Measurements from ENCODE around the gene CHAMP1.

DNA sequence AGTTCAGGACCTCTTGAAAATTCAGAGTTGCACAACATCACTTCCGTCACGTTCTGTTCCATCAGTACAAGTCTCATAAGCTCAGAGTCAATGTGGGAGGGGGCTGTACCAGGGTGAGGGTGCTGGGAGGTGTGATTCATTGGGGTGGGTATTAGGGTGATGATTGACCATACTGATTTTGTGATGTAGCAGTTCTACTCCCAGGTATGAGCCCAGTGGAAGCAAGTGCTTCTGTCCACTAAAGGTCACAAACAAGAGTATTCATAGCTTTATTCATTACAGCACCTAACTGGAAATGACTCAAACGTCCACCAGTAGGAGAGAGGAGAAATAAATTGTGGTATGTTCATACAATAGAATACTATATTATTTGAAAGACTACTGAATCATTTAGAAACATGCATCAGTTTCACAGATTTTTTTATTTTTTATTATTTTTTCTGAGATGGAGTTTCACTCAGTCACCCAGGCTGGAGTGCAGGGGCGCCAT, 45.0 kb upstream of the CHAMP1 start:
- TF ChIP-seq CTCF (IDR thresholded peaks at IDR 0.05; ENCODE audit: insufficient read depth, low read depth, low read length) (no peak), EZH2 (IDR thresholded peaks at IDR 0.05; ENCODE audit: insufficient read depth, low read length) (no peak)
